Measurements from ENCODE around the gene ZNF549. TPM values are rescaled to one million over a fixed set of nuclear protein-coding genes. Genes with fewer than 3 reads are reported as not detected.

ZNF549 gene
- polyA plus RNA-seq, 4 donors: 11.7 to 19.5 (median 14.2) TPM

- DNase-seq (ENCODE audit: low read depth in 4 of 4, low spot score in 2 of 4): no peak
These were observed 39.5 kb downstream of the ZNF549 start for GRCh38 chr19:57566396-57567265.

GRCh38 chr19:57570707-57571106 is 43.6 kb downstream of the ZNF549 start:
- no peak for DNase-seq (ENCODE audit: low read depth in 4 of 4, low spot score in 2 of 4)

GRCh38 chr19:57572415-57572947 is 45.3 kb downstream of the ZNF549 start:
- DNase-seq (ENCODE audit: low read depth in 4 of 4, low spot score in 2 of 4): no peak

GRCh38 chr19:57576661-57577060 is 49.5 kb downstream of the ZNF549 start:
- no peak for DNase-seq (ENCODE audit: low read depth in 4 of 4, low spot score in 2 of 4)

GRCh38 chr19:57578487-57579205 is 51.5 kb downstream of the ZNF549 start, which contains the start of gene ZNF416:
Gene ZNF416 (minus strand): TSS chr19:57578911. CDS start chr19:57578704, 207 bp downstream.
- DNase-seq (ENCODE audit: low read depth in 4 of 4, low spot score in 2 of 4): peak; percentile 92 to 99 (median 96)

- DNase-seq (ENCODE audit: low read depth in 4 of 4, low spot score in 2 of 4): no peak
These were observed 56.0 kb downstream of the ZNF549 start for GRCh38 chr19:57583104-57583520.

GRCh38 chr19:57583521-57584416 is 56.6 kb downstream of the ZNF549 start, which contains the start of gene ZIK1:
Gene ZIK1 (plus strand): TSS chr19:57584145. CDS start chr19:57584357, 212 bp downstream.
- DNase-seq (ENCODE audit: low read depth in 4 of 4, low spot score in 2 of 4): peak; percentile 86 to 96 (median 92)

GRCh38 chr19:57587529-57587928 is 60.4 kb downstream of the ZNF549 start:
- no peak for DNase-seq (ENCODE audit: low read depth in 4 of 4, low spot score in 2 of 4)

- DNase-seq (ENCODE audit: low read depth in 4 of 4, low spot score in 2 of 4): no peak
These were observed 72.2 kb downstream of the ZNF549 start for GRCh38 chr19:57599377-57599760.

GRCh38 chr19:57599761-57600383 is 72.7 kb downstream of the ZNF549 start, which contains the start of gene ZNF530:
Gene ZNF530 (plus strand): TSS chr19:57599885. CDS start chr19:57604346, 4,461 bp downstream.
- DNase-seq (ENCODE audit: low read depth in 4 of 4, low spot score in 2 of 4): peak; percentile 79 to 95 (median 84)

GRCh38 chr19:57606931-57607330 is 79.8 kb downstream of the ZNF549 start:
- DNase-seq (ENCODE audit: low read depth in 4 of 4, low spot score in 2 of 4): no peak

Other genes starting within 250 kb of the ZNF549 start
- 1 to 10 TPM; 1.4 to 5.5 (median 3.4) TPM for gene ZNF460, start 246.9 kb upstream of the ZNF549 start, polyA plus RNA-seq (ENCODE audit: insufficient read length in 4 of 4)
- gene ZNF543, start 206.9 kb upstream of the ZNF549 start, polyA plus RNA-seq (ENCODE audit: insufficient read length in 4 of 4): 1 to 10 TPM; 8.3 to 9.2 (median 8.7) TPM
- gene ZNF304, start 176.1 kb upstream of the ZNF549 start, polyA plus RNA-seq (ENCODE audit: insufficient read length in 4 of 4): 10 to 100 TPM; 16.5 to 17.9 (median 17.4) TPM
- gene TRAPPC2B, start 163.8 kb upstream of the ZNF549 start, polyA plus RNA-seq (ENCODE audit: insufficient read length in 4 of 4): 10 to 100 TPM; 12.5 to 23.9 (median 16.0) TPM
- 1 to 10 TPM; 4.5 to 9.8 (median 6.6) TPM for gene ZNF547, start 163.8 kb upstream of the ZNF549 start, polyA plus RNA-seq (ENCODE audit: insufficient read length in 4 of 4)
- gene ZNF548, start 137.5 kb upstream of the ZNF549 start, polyA plus RNA-seq (ENCODE audit: insufficient read length in 4 of 4): 10 to 100 TPM; 17.7 to 41.3 (median 22.9) TPM
- 10 to 100 TPM in 3 of 4 donors, 1 to 10 TPM in 1; 8.9 to 16.1 (median 12.8) TPM for gene ZNF17, start 116.2 kb upstream of the ZNF549 start, polyA plus RNA-seq (ENCODE audit: insufficient read length in 4 of 4)
- gene ZNF749, start 92.0 kb upstream of the ZNF549 start, polyA plus RNA-seq (ENCODE audit: insufficient read length in 4 of 4): 10 to 100 TPM; 10.0 to 17.1 (median 16.1) TPM
- 1 to 10 TPM; 1.9 to 7.7 (median 3.7) TPM for gene VN1R1, start 70.2 kb upstream of the ZNF549 start, polyA plus RNA-seq (ENCODE audit: insufficient read length in 4 of 4)
- 10 to 100 TPM; 18.8 to 24.2 (median 20.3) TPM for gene ZNF772, start 49.8 kb upstream of the ZNF549 start, polyA plus RNA-seq (ENCODE audit: insufficient read length in 4 of 4)
- gene ZNF419, start 39.6 kb upstream of the ZNF549 start, polyA plus RNA-seq (ENCODE audit: insufficient read length in 4 of 4): 10 to 100 TPM; 13.0 to 29.3 (median 24.2) TPM
- 10 to 100 TPM; 11.2 to 16.9 (median 12.3) TPM for gene ZNF773, start 27.4 kb upstream of the ZNF549 start, polyA plus RNA-seq (ENCODE audit: insufficient read length in 4 of 4)
- gene ZNF550, start 32.5 kb downstream of the ZNF549 start, polyA plus RNA-seq (ENCODE audit: insufficient read length in 4 of 4): 10 to 100 TPM; 18.0 to 26.0 (median 23.0) TPM
- 1 to 10 TPM; 7.9 to 9.4 (median 8.0) TPM for gene ZNF416, start 51.6 kb downstream of the ZNF549 start, polyA plus RNA-seq (ENCODE audit: insufficient read length in 4 of 4)
- gene ZIK1, start 56.8 kb downstream of the ZNF549 start, polyA plus RNA-seq (ENCODE audit: insufficient read length in 4 of 4): 10 to 100 TPM; 17.4 to 18.6 (median 18.2) TPM
- gene ZNF530, start 72.5 kb downstream of the ZNF549 start, polyA plus RNA-seq (ENCODE audit: insufficient read length in 4 of 4): 1 to 10 TPM; 4.3 to 6.8 (median 5.5) TPM
- gene ZNF134, start 86.9 kb downstream of the ZNF549 start, polyA plus RNA-seq (ENCODE audit: insufficient read length in 4 of 4): 10 to 100 TPM; 25.9 to 29.9 (median 27.3) TPM
- gene ZNF211, start 105.8 kb downstream of the ZNF549 start, polyA plus RNA-seq (ENCODE audit: insufficient read length in 4 of 4): 10 to 100 TPM; 24.5 to 49.8 (median 40.5) TPM
- under 1 TPM in 3 of 4 donors, not detected in 1; 0.09 to 0.16 (median 0.11) TPM for gene ZSCAN4, start 141.6 kb downstream of the ZNF549 start, polyA plus RNA-seq (ENCODE audit: insufficient read length in 4 of 4)
- gene ZNF551, start 154.6 kb downstream of the ZNF549 start, polyA plus RNA-seq (ENCODE audit: insufficient read length in 4 of 4): 10 to 100 TPM; 11.6 to 20.3 (median 14.3) TPM
- 10 to 100 TPM; 23.6 to 39.8 (median 30.6) TPM for gene ZNF154, start 181.8 kb downstream of the ZNF549 start, polyA plus RNA-seq (ENCODE audit: insufficient read length in 4 of 4)
- gene ZNF671, start 200.3 kb downstream of the ZNF549 start, polyA plus RNA-seq (ENCODE audit: insufficient read length in 4 of 4): 10 to 100 TPM; 16.0 to 23.7 (median 19.4) TPM
- 10 to 100 TPM; 32.6 to 44.3 (median 41.2) TPM for gene ZNF776, start 219.5 kb downstream of the ZNF549 start, polyA plus RNA-seq (ENCODE audit: insufficient read length in 4 of 4)
- gene ZNF586, start 242.3 kb downstream of the ZNF549 start, polyA plus RNA-seq (ENCODE audit: insufficient read length in 4 of 4): 10 to 100 TPM; 15.8 to 35.0 (median 24.2) TPM